ENCODE data around the gene RNF5. TPM values are rescaled to one million over a fixed set of nuclear protein-coding genes. Genes with fewer than 3 reads are reported as not detected.

Gene RNF5
- total and polyA plus RNA-seq, 9 of the 15 experiments (the other 6 are each of a cell fraction or from before 2014, with no cell fraction given) = 62.2 to 245 (median 129) TPM

- peak; percentile 27; the same call in 1 of the 2 replicates for TF ChIP-seq SUPT5H (IDR thresholded peaks at IDR 0.05)
- no peak for TF ChIP-seq NR2F6 (CRISPR knock-in tag; IDR thresholded peaks at IDR 0.05)
- TF ChIP-seq HLTF (IDR thresholded peaks at IDR 0.05) = peak; percentile 12
- no peak for TF ChIP-seq ASH1L (IDR thresholded peaks at IDR 0.05; ENCODE audit: borderline replicate concordance, low read depth, partially characterized antibody)
- TF ChIP-seq TAL1 (IDR thresholded peaks at IDR 0.05) = no peak; the same call in 1 of the 2 replicates
- TF ChIP-seq NFXL1 (CRISPR knock-in tag; IDR thresholded peaks at IDR 0.05) = no peak
- TF ChIP-seq ZNF165 (CRISPR knock-in tag; IDR thresholded peaks at IDR 0.05; ENCODE audit: borderline replicate concordance) = no peak
- TF ChIP-seq ELK3 (CRISPR knock-in tag; IDR thresholded peaks at IDR 0.05) = no peak
- TF ChIP-seq POLR2B (IDR thresholded peaks at IDR 0.05; ENCODE audit: low read depth, partially characterized antibody) = no peak
- no peak for TF ChIP-seq ESRRB (CRISPR knock-in tag; IDR thresholded peaks at IDR 0.05; ENCODE audit: borderline replicate concordance)
- no peak for TF ChIP-seq ZNF324 (CRISPR knock-in tag; IDR thresholded peaks at IDR 0.05)
- no peak for TF ChIP-seq XRCC4 (IDR thresholded peaks at IDR 0.05; ENCODE audit: extremely low read depth, insufficient read depth, insufficient read length)
- no peak; the same call in 1 of the 2 replicates for TF ChIP-seq RUNX1 (IDR thresholded peaks at IDR 0.05; ENCODE audit: low read depth)
- TF ChIP-seq BDP1 (IDR thresholded peaks at IDR 0.05; ENCODE audit: insufficient read depth, insufficient read length) = no peak
- TF ChIP-seq RHOXF2B (CRISPR knock-in tag; conservative IDR thresholded peaks at IDR 0.05) = no peak
- no peak for TF ChIP-seq ZNF431 (CRISPR knock-in tag; IDR thresholded peaks at IDR 0.05)
- TF ChIP-seq ZNF239 (CRISPR knock-in tag; IDR thresholded peaks at IDR 0.05) = no peak
- TF ChIP-seq ZNF79 (CRISPR knock-in tag; IDR thresholded peaks at IDR 0.05; ENCODE audit: low read depth) = no peak
- no peak; the same call in 1 of the 2 replicates for TF ChIP-seq ZBTB1 (CRISPR knock-in tag; IDR thresholded peaks at IDR 0.05; ENCODE audit: borderline replicate concordance, low read depth)
- TF ChIP-seq ETS2 (tag; IDR thresholded peaks at IDR 0.05; ENCODE audit: borderline replicate concordance, poor library complexity, severe bottlenecking) = no peak
- TF ChIP-seq RFX1 (IDR thresholded peaks at IDR 0.05) = no peak
- TF ChIP-seq POU5F1 (IDR thresholded peaks at IDR 0.05; ENCODE audit: borderline replicate concordance, low read depth, low read length, partially characterized antibody) = no peak
- no peak; the same call in 1 of the 2 replicates for TF ChIP-seq SIN3B (IDR thresholded peaks at IDR 0.05; ENCODE audit: low read depth)
- TF ChIP-seq PTTG1 (tag; IDR thresholded peaks at IDR 0.05; ENCODE audit: low read depth) = no peak
- TF ChIP-seq ZNF699 (CRISPR knock-in tag; IDR thresholded peaks at IDR 0.05; ENCODE audit: insufficient replicate concordance) = no peak
- peak; percentile 90 for TF ChIP-seq MAX (CRISPR knock-in tag; IDR thresholded peaks at IDR 0.05)
- no peak for TF ChIP-seq ZNF561 (CRISPR knock-in tag; conservative IDR thresholded peaks at IDR 0.05)
- no peak for TF ChIP-seq HDAC3 (IDR thresholded peaks at IDR 0.05; ENCODE audit: borderline replicate concordance, partially characterized antibody)
- no peak for TF ChIP-seq NFE2 (IDR thresholded peaks at IDR 0.05; ENCODE audit: low read depth)
- TF ChIP-seq SPI1 (IDR thresholded peaks at IDR 0.05; ENCODE audit: borderline replicate concordance, low read depth, low read length) = no peak
- TF ChIP-seq ZNF212 (CRISPR knock-in tag; IDR thresholded peaks at IDR 0.05) = no peak
- no peak; the same call in 1 of the 2 replicates for TF ChIP-seq TGIF2 (CRISPR knock-in tag; IDR thresholded peaks at IDR 0.05)
Observed at GRCh38 chr6:32154514-32155161, 23.6 kb upstream of the RNF5 start (continued).

Measured in K562 (cell line).